NCI-H510A (cell line): ENCODE data around the gene THSD4.
"Not testable (repeated sequence)": the region's sequence is repeated elsewhere in the genome, so short reads cannot be mapped to it uniquely, and the experiment has no call there.

Source experiments
- DNase-seq: peaks from one replicate; lab custom pipeline; 2025; lab: John Stamatoyannopoulos, UW

THSD4 gene

DNA sequence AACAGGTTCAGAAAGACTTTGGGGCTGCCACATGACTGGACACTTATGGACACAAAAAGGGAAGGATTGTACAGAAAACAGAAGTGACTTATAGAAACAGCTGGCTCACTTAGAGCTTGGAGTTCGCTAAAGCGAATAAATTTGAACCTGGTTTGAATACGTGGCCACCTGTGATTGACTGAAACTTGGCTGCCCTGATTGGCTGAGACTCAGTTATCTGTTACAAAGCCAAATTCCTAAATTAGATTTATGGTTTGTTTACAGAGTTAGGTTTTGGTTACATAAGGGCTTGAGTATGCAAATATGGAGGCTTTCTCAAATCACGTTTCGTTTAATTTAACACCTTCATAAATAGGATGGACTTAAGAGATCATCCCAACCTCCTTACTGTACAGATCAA, 270.2 kb downstream of the THSD4 start:
- DNase-seq = no peak

DNA sequence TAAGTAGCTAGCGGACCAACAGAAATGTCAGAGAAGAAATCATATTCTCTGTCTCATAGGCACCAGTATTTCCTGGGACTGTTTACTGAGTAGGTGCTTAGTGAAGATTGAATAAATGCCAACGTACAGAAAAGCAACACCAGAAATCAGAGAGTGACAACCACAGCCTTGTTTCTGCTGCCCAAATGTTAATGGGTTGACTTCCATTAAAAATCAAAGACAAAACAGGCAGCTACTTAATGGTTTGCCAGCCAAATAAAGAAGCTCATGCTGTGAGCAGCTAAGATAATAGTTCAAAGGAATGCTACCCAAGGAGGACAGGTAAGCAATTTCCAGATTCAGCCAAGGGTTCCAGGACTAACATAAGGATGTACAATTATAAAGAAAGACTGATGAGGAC, 270.7 kb downstream of the THSD4 start:
- no peak for DNase-seq

DNA sequence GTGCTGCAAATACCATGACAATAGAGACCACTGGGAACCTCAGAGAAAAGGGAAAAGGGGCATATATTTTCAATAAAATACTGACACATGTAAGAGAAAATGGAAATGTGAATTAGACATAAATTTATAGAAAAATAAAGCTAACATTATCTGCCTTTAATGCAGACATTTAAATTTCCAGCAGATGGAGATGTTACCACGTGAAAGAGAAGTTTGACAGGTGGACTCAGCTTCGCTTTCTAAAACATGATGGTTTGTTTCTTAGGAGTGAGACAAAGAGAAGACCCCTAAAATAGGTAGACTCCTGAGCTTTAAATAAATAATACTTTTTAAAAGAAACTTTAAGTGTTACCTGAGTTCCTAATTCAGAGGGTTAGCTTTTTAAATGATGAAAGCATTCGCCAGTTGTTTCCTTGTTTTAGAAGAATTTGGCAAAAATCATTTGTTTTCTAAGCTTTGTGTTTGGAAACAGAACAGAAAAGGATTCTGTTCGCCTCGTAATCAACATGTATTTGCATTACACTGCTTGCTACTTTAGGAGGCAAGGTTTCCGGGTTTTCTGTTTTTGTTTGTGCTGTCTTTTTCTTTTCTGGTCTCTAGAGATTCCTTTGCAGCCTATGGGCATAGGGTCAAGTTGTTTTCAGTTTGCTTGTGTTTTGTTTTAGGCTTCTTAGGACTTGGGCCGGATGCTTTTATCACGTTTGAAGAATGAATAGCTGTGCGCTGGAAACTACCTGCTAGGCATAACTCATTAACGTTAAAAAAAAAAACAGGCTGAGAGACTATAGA, 271.4 kb downstream of the THSD4 start:
- DNase-seq = no peak

DNA sequence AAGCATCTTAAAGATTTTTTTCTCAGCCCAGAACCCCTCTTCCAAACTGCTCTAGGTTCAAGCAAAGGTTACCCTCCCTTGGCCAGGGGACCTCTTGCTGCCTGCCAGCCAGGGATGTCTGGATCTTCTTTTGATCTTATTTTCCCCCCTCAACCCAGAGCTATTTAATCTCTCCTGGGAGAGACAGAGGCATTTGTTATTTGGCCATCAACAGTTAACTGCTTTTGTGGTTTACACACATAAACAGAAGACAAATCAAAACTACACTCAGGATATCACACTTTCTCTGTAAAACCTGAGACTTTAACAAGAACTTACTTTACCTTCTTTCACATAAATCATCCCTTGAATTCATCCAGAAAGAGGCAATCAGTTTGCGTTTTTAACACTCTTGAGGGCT, 272.5 kb downstream of the THSD4 start:
- DNase-seq = no peak

DNA sequence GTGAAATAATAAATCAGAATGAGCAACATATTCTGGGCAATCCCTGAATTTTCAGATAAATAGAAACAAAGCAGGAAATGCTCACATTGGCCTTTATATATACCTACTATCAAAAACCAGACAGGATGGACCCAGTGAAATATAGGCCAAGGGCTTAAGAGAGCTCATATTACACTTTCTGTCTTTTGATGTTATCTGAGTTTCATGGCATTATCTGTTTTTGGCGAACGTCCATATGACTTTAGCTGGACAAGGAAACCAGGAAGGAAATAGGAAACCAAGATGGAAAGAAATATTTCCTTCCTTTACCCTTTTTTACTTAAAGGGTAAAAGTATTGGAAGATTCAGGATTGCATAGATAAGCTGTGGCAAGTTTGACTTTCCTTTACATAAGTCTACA, 274.8 kb downstream of the THSD4 start:
- no peak for DNase-seq

GRCh38 chr15:71391421-71392088, 276.3 kb downstream of the THSD4 start:
- no peak for DNase-seq

DNA sequence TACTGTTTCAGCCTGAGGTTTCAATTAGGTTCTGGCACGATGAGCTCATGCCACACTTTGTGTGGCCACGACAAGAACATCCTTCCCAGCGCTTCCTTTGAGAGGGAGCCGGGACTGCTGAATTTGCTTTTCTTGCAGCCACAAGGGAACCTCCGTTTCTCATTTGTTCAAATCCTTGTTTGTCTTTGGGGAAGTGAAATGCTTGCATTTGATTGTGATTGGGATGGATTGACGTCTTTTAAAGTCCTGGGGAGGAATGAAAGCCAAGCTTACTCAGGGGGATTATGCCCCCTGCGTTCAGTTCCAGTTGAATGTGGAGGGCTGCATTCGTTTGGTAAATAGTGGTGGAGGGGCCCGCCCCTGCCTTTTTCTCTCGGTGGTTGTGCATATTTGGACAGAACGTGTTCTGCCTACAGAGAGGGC, 277.6 kb downstream of the THSD4 start:
- DNase-seq = no peak

- no peak for DNase-seq
Observed at GRCh38 chr15:71393383-71393782, 278.1 kb downstream of the THSD4 start.

GRCh38 chr15:71396536-71397125, 281.4 kb downstream of the THSD4 start:
- no peak for DNase-seq

GRCh38 chr15:71397377-71397776, 282.1 kb downstream of the THSD4 start:
- no peak for DNase-seq

DNA sequence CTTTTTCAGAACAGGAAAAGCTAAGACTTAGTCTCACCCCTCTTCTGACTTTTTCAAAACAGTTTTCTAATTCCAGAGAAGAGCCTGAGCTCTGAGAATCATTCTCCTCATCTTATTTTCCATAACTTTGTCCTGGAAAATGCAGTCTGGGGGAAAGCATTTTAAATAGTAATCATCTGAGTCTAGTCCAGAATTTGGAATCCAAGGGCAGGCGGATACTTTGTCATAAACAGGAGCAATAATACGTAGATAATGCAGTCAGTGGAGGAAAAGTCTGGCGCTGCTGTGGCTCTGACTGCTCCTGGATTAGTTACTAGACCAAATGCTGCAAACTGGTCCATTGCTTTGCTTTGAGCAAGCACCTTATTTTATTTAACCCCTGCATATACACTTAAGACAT, 285.0 kb downstream of the THSD4 start:
- no peak for DNase-seq

- DNase-seq = not testable (repeated sequence)
Observed at GRCh38 chr15:71401728-71402127, 286.5 kb downstream of the THSD4 start.

DNA sequence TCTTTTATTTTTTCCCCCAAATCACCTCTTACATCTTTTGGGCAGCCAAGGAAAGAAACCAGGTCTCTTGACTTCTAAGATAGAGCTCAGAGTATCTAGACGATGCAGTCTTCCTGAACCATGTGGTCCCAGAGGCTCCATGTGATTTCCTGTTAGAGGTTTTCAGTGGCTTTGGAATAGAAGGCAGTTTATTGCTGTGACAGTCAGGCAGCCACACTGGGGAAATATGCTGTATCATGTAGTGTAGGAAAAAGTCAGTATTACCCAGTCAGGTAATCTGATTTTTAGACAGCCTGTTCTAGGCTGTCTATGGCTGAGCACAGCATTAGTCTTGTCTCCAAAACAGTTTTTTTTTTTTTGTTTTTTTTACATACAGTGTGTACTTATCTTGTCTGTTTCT, 294.3 kb downstream of the THSD4 start:
- no peak for DNase-seq

GRCh38 chr15:71410347-71410746, 295.1 kb downstream of the THSD4 start:
- DNase-seq = no peak

GRCh38 chr15:71411538-71412482, 296.5 kb downstream of the THSD4 start:
- no peak for DNase-seq

- DNase-seq = no peak
Observed at GRCh38 chr15:71413419-71413818, 298.1 kb downstream of the THSD4 start.

DNA sequence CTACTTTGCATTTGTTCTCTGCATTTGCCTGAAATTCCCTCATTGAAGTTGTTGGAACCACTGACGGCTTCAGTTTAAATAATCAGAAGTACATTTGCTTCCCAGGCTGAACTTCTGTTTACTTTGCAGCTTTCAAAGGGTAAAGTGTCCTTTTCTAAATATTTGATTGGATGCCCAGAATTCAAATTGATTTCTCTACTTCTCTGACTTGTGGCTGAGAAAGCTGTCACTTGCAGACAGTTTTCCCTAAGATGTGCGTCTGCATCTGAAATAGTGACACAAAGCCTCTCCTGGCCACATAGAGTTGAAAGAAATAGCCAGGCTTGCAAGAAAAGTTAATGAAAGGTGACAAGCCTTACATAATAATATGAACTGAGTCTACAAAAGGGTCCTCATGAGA, 299.6 kb downstream of the THSD4 start:
- no peak for DNase-seq

- no peak for DNase-seq
Observed at GRCh38 chr15:71422530-71423259, 307.4 kb downstream of the THSD4 start.

GRCh38 chr15:71424765-71425164, 309.5 kb downstream of the THSD4 start:
- no peak for DNase-seq

- no peak for DNase-seq
Observed at GRCh38 chr15:71425388-71425787, 310.1 kb downstream of the THSD4 start.

DNA sequence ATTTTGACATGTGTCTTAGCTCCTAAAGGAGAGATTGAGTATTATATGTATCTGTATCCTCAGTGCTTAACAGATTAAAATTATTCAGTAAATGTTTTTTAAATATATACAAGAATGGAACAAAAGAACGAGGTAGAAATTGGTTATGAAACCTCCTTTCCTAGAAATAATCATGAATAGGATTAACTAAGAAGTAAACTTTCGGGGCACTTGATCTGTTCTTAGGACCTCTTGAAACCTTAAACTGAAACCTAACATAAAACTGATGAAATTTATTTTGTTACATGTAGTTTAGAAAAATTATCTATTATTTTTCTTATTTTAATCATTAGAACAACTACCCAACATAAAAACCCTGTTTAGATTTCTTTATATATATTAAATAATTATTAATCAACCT, 311.5 kb downstream of the THSD4 start:
- DNase-seq = no peak
